HuH-7 (cell line): Measurements from ENCODE around the gene RELT.

Experiments used
- DNase-seq: peaks from one replicate; pipeline ENCODE4 v3.0.0; 2011; ENCODE audit warnings: low spot score

The RELT gene, protein sequence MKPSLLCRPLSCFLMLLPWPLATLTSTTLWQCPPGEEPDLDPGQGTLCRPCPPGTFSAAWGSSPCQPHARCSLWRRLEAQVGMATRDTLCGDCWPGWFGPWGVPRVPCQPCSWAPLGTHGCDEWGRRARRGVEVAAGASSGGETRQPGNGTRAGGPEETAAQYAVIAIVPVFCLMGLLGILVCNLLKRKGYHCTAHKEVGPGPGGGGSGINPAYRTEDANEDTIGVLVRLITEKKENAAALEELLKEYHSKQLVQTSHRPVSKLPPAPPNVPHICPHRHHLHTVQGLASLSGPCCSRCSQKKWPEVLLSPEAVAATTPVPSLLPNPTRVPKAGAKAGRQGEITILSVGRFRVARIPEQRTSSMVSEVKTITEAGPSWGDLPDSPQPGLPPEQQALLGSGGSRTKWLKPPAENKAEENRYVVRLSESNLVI

GRCh38 chr11:73376160-73376802, at the start of gene RELT:
Gene RELT, plus strand, starts transcription at chr11:73376399. Its CDS starts 12,738 bp downstream, at chr11:73389137.
- peak; percentile 95 for DNase-seq

DNA sequence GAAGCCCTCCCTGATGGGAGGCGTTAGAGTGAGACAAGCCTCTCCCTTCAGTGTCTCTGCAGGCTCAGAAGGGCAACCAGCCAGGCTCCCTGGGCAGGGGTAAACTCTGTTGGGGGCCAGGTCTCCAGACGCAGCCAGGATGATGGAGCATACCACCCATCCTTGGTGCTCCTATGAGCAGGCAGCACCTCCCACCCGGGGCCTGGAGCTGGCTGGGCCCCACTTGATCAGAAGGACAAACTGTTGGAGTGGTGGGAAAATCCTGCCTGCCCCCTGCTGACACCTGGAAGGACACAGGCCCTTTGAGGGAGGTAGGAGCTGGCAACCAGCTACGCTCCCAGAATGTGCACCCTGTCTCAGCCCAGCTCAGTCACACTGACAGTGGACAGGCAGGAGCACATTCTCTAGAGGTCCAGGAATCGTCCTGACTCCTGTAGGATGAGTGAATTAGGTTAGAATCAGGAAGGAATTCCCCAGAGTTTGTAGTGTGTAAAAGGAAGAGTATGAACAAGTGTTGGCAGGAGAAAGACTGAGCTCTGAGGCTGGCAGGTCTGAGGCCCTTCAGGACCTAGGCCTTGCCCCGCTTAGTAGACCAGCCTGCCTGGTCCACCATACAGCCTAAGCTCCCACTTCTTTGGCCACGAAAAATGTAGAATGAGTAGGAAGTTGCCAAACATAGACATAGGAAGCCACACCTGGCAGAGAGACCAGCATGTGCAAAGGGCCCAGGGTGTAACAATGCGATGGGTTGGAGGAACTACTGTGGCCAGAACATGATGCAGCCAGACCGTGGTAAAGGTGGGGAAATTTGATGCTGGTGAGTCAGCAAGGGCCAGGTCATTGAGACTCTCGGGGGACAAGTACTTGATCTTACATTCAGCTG, 49.0 kb upstream of the RELT start:
- no peak for DNase-seq

DNA sequence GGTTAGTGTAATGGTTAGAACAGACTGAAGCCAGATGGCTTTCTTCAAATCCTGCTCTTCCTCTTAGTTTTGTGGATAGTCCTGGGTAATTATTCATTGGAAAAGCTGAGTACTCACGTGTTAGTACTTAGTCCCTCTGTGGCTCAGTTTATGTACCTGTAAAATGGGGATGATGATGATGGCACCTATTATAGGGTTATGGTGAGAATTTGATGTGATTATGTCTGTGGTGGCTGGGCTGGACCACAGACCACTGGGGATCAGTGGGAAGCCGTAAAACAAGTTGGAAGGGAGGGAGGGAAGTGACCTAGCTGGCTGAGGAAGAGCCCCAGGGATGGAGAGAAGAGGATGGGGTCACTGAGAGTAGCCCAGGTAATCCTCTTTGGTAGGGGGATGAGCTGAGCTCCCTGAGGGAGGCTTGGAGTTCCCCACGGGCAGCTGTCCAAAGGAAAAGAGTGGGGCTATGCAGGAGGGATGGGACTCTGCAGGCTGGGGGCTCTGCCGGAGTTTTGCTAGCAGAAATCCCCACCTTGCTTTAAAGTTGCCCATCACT, 48.3 kb upstream of the RELT start:
- DNase-seq: no peak

DNA sequence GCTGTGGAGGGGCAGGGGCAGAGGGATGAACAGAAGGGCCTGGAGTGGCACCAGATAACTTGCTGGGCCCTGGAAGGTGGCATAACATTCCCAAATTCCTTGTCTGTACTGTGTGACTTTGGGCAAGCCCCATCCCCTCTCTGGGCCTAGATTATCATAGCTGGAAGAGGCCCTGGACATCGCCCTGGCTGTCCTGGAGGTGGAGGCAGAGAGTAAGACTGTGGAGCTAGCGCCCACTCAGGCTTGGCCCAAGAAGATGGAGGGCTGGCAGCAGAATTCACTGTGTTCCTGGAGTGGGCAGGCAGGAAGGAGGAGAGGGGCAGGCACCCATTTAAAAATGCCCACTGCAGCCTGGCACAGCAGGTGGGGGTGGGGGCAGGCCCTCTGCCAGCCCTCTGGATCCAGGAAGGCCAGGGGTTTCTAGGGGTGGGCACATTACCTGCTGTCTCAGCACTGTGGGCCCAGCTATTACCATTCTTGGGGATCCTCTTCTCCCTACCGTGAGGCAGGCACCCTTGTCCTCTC, 45.6 kb upstream of the RELT start:
- peak; percentile 73 for DNase-seq

DNA sequence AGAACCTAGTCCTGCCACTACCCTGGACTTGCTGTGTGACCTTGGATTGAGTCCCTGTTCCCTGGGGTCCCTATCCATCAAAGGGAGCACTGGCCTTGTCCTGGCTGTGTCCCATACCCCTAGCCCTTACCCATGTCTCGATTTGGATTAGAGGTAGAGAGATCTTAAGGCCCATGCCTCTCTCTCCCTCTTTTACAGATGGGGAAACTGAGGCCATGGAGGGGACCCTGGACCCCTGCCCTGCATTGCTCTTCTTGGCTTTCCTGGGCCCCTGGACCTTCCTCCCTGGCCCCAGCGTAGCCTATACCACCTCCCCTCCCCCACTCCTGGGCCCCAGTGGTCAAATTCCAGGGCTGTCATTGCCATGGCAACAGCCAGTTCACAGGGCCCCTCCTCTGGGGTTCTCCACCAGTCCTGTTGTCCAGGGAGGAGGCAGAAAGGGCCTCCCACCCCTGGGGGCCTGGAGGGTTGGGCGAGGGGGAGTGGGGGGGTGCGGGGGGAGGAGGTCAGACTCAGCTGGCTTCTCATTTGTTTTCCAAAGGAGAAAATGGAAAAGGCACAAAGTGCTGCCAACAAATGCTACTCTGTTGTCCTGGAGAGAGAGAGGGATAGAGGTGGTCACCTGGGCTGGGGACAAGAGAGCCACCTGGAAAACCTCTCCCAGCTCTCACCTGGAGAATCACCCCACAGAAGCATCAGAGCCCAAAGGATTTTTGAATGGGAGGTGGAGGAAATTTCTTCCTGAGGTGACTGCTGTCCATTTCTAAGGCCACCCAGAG, 44.9 kb upstream of the RELT start:
- DNase-seq: peak; percentile 91

- no peak for DNase-seq
Observed at GRCh38 chr11:73333173-73333572, 43.0 kb upstream of the RELT start.

GRCh38 chr11:73333640-73334383, 42.4 kb upstream of the RELT start:
- no peak for DNase-seq

DNA sequence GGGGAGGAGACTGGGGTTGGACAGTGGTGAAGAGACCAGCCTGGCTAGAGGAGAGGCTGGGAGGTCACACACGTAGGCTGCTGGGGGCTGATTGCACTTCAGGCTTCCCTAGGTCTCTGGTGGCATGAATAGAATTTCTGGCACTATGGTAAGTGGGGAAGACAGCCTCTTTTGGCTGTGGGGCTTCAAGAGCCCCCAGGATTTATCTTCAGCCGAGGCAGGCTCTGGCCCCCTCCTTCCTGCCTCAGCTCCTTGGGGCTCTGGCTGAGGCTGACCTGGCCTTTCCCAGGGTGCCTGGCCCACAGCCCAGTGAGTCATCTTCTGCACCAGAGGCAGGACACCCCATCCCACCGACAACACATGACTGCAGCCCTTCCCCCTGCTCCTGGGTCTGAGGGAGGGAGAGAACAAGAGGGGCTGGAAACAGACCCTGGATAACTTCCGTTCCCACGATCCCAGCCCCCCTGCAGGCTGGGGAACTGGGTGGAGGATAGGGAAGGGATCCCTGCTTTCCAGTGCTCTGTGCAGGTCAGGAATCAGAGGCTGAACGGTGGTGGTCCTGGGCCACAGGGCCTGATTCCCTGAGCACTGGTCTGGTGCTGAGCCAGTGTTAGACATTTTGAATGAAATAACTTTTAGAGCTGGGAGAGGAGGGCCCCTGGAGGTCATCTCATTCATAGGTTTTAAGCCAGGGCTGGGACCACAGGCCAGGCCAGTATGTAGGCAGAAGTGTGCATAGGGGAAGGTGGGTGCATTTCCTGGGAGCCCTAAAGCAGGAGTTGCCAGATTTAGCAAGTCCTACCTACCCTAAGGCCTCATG, 41.6 kb upstream of the RELT start:
- DNase-seq: no peak

DNA sequence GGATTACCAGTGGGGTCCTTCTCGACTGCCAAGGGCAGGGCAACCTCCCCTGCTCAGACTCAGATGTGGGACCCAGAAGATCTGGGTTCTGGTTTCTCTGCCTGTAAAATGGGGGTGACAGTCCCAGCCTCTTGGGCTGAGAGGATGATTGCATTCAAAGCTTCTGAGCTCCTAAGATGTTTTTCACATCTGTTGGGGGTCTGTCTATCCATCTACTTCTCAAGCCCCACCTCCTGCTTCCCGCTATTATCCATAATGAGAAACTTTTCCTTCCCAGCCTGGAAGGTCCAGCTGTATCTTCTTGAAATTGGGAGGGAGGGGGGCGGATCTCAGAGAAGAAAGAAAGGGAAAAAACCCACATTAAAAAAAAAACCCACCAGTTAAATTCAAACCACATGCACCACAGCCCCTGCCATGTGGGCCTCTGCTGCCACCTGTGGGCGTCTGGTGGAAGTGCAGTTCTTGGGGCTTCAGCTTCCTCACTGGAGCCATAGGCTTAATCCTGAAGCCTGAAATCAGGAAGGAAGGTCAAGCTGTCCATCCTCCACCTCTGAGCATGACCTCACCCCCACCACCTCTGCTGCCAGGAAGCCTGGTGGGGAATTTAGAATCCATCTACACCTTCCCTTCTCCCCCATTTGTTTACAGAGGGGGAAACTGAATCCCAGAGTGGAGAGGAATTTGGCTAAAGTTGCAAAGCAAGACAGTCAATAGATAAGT, 40.8 kb upstream of the RELT start:
- DNase-seq: peak; percentile 87

GRCh38 chr11:73337846-73338245, 38.4 kb upstream of the RELT start:
- DNase-seq: no peak

DNA sequence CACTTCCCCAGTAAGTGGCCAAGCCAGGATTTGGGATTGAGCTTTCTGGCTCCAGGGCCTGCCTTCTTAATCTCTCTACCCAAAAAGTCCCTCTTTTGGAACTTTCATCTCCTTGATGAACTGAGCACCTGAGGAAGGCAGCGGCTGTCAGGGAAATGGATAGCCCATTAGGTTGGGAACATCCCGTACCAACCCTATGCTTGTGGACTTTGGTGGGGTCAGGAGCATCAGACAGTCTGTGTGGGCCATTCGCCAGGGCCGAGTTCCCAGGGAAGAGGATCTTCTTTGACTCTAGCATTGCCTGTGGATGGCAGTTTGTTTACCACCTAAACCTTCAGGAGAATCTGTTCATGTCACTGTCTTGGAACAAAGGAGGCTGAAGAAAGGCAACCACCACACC, 37.9 kb upstream of the RELT start:
- no peak for DNase-seq

DNA sequence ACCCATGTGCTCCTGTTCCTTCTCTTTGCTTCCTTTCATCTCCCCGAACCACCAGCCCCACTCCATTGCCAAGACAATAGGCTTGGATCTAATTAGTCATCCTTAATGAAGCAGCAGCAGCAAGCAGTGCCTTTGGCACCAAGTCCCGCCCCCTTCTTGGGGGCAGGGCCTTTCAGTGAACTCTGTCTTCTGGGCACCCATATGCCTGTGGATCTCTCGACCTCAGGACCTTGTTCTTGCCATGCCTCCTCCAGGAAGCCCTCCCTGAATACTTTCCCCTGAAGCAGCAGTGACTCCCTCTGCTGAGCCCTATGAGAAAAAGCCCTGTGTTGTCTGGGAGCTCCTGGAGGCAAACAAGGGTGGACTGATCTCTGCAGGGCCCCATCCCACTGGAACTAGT, 36.0 kb upstream of the RELT start:
- no peak for DNase-seq

GRCh38 chr11:73342633-73343032, 33.6 kb upstream of the RELT start:
- no peak for DNase-seq

- DNase-seq: no peak
Observed at GRCh38 chr11:73343076-73343873, 32.9 kb upstream of the RELT start.

DNA sequence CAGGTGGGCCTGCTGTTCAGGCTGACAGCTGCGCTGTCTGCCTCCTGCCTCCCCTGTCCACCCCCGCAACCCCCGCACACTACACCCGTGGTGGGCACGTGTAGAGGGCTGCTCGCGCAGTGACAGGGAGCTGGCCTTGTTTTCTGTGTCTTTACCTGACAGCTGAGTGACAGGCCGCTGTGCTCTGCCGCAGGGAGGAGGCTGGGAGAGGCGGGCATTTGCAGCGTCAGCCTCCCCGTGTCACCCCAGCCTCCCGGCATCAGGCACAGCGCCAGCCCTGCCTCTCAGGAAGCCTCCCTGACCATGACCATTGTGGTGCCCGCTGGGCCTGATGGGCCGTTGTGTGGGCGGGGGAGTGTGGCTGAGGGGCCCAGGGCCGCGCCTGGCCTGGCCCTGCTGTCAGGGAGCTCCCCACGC, 32.0 kb upstream of the RELT start:
- DNase-seq: no peak

DNA sequence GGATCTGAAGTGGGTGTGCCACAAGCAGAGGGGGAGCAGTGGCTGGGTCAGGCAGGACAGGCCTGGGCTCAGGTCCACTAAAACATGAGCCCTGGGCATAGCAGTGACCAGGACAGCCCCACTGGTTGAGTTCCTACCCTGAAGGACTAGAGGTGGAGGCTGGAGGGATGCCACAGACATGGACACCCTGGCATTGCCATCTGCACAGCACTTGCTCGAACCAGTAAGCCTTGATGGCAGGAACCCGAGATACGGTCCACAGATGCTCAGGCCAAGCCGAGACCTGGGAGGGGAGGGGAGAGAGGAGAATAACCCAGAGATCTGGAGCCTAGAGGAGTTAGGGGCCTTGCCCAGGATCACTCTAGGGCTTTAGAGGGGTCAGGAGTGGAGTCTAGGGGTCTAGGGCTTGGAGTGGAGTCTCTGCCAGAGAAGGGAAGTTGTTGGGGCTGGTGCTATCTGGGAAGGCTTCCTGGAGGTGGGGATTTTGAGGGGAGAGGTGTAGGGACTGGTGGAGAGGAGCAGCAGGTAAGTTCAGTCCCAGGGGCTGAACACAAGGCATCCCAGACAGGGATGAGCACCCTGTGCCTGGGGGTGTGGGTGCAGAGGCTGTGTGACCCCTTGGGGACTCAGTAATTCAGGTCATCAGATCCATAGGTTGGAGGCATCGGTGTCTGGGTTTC, 30.6 kb upstream of the RELT start:
- no peak for DNase-seq

DNA sequence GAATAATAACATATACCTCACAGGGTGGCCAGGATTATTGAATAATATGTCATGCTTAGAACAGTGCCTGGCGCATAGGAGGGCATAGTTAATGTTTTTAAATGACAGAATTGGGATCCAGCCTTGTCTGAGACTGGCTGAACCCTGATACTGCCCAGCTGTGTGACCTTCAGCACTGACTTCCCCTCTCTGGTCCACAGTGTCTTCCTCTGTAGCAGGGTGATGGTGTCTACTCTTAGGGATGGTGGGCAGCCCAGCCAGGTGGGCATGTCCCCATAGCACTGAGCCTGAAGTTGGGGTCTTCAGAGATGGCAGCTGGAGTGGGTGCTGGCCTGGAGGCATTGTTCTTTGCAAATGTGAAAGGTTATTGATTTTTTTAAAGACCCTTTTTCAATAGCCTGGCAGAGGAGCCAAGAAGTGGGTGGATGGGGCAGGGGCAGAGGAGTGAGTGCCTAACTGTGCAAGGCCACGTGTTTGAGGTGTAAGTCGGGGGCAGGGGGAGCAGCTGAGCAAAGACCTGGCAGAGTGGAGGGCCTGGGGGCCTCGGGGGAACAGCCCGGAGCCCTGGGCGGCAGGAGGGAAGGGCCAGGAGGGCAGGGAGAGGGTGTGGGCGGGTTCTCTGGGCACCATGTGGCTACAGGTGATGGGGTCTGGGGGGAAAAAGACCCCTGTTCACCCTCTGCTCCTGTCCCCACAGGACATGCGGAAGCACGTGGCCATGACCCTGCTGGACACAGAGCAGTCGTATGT, 29.8 kb upstream of the RELT start:
- no peak for DNase-seq
